ENCODE results near the gene BMP5. TPM values are rescaled to one million over a fixed set of nuclear protein-coding genes. Genes with fewer than 3 reads are reported as not detected.

The BMP5 gene
- total and polyA plus RNA-seq, 2 of the 8 experiments (the other 6 are each of a cell fraction or from before 2014, with no cell fraction given) = 0.02 TPM; not detected in 1

DNA sequence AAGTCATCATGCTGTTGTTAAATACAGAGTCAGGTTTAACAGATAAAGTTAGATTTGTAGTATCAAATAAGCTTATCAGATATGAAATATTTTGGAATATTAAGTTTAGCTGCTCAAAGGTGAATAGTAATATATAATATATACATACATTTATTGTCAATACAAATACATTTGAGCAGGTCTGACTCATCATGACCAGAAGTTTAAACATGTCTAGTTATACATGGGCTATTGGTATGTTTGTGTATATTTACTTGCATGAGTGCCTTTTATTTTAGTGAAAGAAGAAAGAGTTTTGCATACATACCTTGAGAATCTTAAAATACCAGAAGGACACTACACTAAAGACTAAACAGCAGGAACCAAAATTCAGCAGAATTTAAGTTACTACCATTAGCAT, 76.8 kb downstream of the BMP5 start:
- Histone ChIP-seq H3K27me3 (replicated peaks in 1 of 4; ENCODE audit: control insufficient read depth in 3 of 4, extremely low read depth in 1 of 4, insufficient read depth in 3 of 4, low read length in 3 of 4) (no peaks in the 10 kb centered on the region), H3K9ac (replicated peaks in 1 of 4; ENCODE audit: extremely low read depth in 1 of 4, low read depth in 3 of 4, low read length in 3 of 4) (no peak overlapping the region), H2BK5ac (ENCODE audit: low read depth, low read length) (no peak overlapping the region), H3K36me3 (ENCODE audit: control insufficient read depth in 2 of 4, insufficient read depth in 4 of 4, low read length in 3 of 4) (no peaks in the 10 kb centered on the region), H2AFZ (ENCODE audit: low read length) (no peak overlapping the region), H4K8ac (ENCODE audit: extremely low read depth, insufficient read depth, low read length) (no peak overlapping the region), H4K5ac (ENCODE audit: insufficient read length, low read depth, low read length) (no peak overlapping the region), H2AK5ac (ENCODE audit: low read depth, low read length) (no peak overlapping the region), H2BK120ac (replicated peaks; ENCODE audit: low read depth, low read length) (no peak overlapping the region), H3K79me1 (ENCODE audit: low read depth, low read length) (no peaks in the 10 kb centered on the region), H3K18ac (ENCODE audit: extremely low read depth, low read length) (no peak overlapping the region), H2BK15ac (ENCODE audit: low read length) (no peak overlapping the region), H3K56ac (replicated peaks; ENCODE audit: insufficient read length, low read depth, low read length) (no peak overlapping the region), H3K4me3 (ENCODE audit: extremely low read depth in 1 of 4, insufficient read depth in 2 of 4, low read depth in 3 of 4, low read length in 4 of 4) (no peak overlapping the region), H3K4me2 (ENCODE audit: insufficient read depth in 1 of 2, low read depth in 2 of 2, low read length in 2 of 2) (no peak overlapping the region), H3K9me3 (ENCODE audit: insufficient read depth in 2 of 2, low read depth in 1 of 2, low read length in 1 of 2) (no peaks in the 10 kb centered on the region), H3K4me1 (replicated peaks in 1 of 4; ENCODE audit: control insufficient read depth in 3 of 4, insufficient read depth in 4 of 4, low read length in 3 of 4) (no peaks in the 10 kb centered on the region), H3K23ac (ENCODE audit: insufficient read length) (no peak overlapping the region), H2BK20ac (ENCODE audit: low read length) (no peak overlapping the region), H4K91ac (replicated peaks; ENCODE audit: insufficient read length, low read length) (no peak overlapping the region), H3K79me2 (ENCODE audit: control insufficient read depth in 1 of 2, insufficient read depth in 2 of 2, low read length in 2 of 2) (no peaks in the 10 kb centered on the region), H3K4ac (replicated peaks; ENCODE audit: insufficient read length, low read depth, low read length) (no peak overlapping the region), H2BK12ac (ENCODE audit: low read depth, low read length) (no peak overlapping the region), H3K14ac (ENCODE audit: insufficient read length) (no peak overlapping the region), H3K27ac (ENCODE audit: low read depth, low read length) (no peak overlapping the region), H3K23me2 (ENCODE audit: low read depth, low read length) (no peaks in the 10 kb centered on the region), H4K20me1 (replicated peaks in 1 of 2; ENCODE audit: control insufficient read depth in 1 of 2, insufficient read depth in 2 of 2, low read length in 2 of 2) (no peaks in the 10 kb centered on the region)
- ChIA-PET CTCF (ENCODE audit: partially characterized antibody) (no interaction called here), POLR2A (ENCODE audit: partially characterized antibody) (no interaction called here)
- FAIRE-seq (no peak), DNase-seq (ENCODE audit: low read depth in 1 of 2, low spot score in 2 of 2) (no peak)
- TF ChIP-seq SP4 (IDR thresholded peaks at IDR 0.05; ENCODE audit: low read length) (no peak), CTBP2 (IDR thresholded peaks at IDR 0.05; ENCODE audit: borderline replicate concordance, insufficient read depth, insufficient read length, low read length) (no peak)
- TF ChIP-seq, protein P1, sequence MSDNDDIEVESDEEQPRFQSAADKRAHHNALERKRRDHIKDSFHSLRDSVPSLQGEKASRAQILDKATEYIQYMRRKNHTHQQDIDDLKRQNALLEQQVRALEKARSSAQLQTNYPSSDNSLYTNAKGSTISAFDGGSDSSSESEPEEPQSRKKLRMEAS (IDR thresholded peaks at IDR 0.05) = no peak
